ENCODE results near the gene LETMD1. TPM values are rescaled to one million over a fixed set of nuclear protein-coding genes. Genes with fewer than 3 reads are reported as not detected.

LETMD1 gene
- total and polyA plus RNA-seq, 2 of the 13 experiments (the other 11 are each of a cell fraction or from before 2014, with no cell fraction given) = 43.3 to 87.7 TPM

DNA sequence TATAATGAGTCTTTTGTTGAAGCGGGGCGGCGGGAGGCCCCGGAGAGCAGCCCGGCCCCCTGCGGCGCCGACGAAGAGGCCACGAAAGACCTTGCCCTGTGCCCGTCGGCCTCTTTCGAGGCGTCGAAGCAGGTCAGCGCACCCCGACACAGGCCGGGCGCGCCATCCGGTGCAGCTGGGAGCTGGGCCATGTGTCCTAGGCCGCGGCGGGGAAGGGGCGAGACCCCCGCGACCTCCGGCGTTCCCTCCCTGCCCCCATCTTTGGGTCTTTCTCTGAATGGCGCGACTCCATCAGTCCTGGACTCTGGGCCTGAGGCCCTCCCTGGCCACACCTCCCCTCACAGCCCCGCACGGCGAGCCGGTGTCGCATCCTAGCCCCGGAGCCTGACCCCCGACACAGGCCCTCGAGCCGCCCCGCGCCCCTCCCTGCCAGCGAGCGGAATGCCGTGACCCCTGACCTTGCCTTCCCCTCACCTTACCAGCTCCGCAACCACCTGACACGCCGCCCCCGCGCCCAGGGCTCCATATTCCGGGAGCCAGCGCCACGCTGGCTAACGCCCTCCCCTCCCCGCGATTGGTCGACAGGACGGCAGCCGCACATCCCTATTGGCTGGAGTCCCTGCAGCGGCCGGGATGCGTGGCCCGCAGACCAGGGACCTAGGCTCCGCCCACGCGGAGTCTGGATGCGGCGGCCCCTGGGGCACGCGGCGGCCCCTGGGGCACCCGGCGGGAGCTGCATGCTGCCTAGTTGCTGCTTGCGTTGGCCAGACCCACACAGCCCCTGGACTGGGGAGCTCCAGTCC is 22.1 kb upstream of the LETMD1 start, which contains the start of gene SLC11A2 (continued):
- TF ChIP-seq KDM1A (CRISPR knock-in tag; IDR thresholded peaks at IDR 0.05) (0 out of 2 replicates have a peak, but pooled peaks have one; percentile 16), FOXA3 (CRISPR knock-in tag; IDR thresholded peaks at IDR 0.05) (peak; percentile 42; the same call in 1 of the 2 replicates), ARID2 (CRISPR knock-in tag; IDR thresholded peaks at IDR 0.05; ENCODE audit: borderline replicate concordance) (peak; percentile 98), GZF1 (CRISPR knock-in tag; IDR thresholded peaks at IDR 0.05) (peak; percentile 72), ZNF781 (CRISPR knock-in tag; IDR thresholded peaks at IDR 0.05; ENCODE audit: borderline replicate concordance, not compliant biosample characterization) (peak; percentile 63), ZHX2 (IDR thresholded peaks at IDR 0.05; ENCODE audit: low read depth) (peak; percentile 40; the same call in 1 of the 2 replicates), ZHX2 (CRISPR knock-in tag; IDR thresholded peaks at IDR 0.05; ENCODE audit: borderline replicate concordance) (peak; percentile 55; the same call in 1 of the 2 replicates), ZFP62 (CRISPR knock-in tag; IDR thresholded peaks at IDR 0.05) (no peak), MXD3 (CRISPR knock-in tag; IDR thresholded peaks at IDR 0.05) (peak; percentile 82), ZMYM3 (CRISPR knock-in tag; IDR thresholded peaks at IDR 0.05) (no peak), ZNF34 (CRISPR knock-in tag; IDR thresholded peaks at IDR 0.05; ENCODE audit: borderline replicate concordance) (peak; percentile 5; the same call in 1 of the 2 replicates), PCBP2 (optimal IDR thresholded peaks at IDR 0.05; ENCODE audit: low read depth, low read length, poor library complexity, severe bottlenecking) (no peak)
- TF ChIP-seq, protein P1, sequence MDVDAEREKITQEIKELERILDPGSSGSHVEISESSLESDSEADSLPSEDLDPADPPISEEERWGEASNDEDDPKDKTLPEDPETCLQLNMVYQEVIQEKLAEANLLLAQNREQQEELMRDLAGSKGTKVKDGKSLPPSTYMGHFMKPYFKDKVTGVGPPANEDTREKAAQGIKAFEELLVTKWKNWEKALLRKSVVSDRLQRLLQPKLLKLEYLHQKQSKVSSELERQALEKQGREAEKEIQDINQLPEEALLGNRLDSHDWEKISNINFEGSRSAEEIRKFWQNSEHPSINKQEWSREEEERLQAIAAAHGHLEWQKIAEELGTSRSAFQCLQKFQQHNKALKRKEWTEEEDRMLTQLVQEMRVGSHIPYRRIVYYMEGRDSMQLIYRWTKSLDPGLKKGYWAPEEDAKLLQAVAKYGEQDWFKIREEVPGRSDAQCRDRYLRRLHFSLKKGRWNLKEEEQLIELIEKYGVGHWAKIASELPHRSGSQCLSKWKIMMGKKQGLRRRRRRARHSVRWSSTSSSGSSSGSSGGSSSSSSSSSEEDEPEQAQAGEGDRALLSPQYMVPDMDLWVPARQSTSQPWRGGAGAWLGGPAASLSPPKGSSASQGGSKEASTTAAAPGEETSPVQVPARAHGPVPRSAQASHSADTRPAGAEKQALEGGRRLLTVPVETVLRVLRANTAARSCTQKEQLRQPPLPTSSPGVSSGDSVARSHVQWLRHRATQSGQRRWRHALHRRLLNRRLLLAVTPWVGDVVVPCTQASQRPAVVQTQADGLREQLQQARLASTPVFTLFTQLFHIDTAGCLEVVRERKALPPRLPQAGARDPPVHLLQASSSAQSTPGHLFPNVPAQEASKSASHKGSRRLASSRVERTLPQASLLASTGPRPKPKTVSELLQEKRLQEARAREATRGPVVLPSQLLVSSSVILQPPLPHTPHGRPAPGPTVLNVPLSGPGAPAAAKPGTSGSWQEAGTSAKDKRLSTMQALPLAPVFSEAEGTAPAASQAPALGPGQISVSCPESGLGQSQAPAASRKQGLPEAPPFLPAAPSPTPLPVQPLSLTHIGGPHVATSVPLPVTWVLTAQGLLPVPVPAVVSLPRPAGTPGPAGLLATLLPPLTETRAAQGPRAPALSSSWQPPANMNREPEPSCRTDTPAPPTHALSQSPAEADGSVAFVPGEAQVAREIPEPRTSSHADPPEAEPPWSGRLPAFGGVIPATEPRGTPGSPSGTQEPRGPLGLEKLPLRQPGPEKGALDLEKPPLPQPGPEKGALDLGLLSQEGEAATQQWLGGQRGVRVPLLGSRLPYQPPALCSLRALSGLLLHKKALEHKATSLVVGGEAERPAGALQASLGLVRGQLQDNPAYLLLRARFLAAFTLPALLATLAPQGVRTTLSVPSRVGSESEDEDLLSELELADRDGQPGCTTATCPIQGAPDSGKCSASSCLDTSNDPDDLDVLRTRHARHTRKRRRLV (CRISPR knock-in tag; IDR thresholded peaks at IDR 0.05) = peak; percentile 77
- TF ChIP-seq, protein P2, sequence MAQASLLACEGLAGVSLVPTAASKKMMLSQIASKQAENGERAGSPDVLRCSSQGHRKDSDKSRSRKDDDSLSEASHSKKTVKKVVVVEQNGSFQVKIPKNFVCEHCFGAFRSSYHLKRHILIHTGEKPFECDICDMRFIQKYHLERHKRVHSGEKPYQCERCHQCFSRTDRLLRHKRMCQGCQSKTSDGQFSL (CRISPR knock-in tag; IDR thresholded peaks at IDR 0.05) = no peak
